HG03442 (cell line): ENCODE data around the gene RANBP10.

ENCODE experiments used
- ATAC-seq: cut with Tn5 transposase; IDR thresholded peaks from one replicate; pipeline ENCODE4 v1.9.1; 2021; ENCODE audit warnings: mild to moderate bottlenecking, moderate library complexity; ENCODE audit not compliant: unreplicated experiment

The RANBP10 gene

GRCh38 chr16:67679935-67680897, 126.1 kb downstream of the RANBP10 start:
- ATAC-seq = no peak

GRCh38 chr16:67678354-67679023, 127.9 kb downstream of the RANBP10 start:
- no peak for ATAC-seq

DNA sequence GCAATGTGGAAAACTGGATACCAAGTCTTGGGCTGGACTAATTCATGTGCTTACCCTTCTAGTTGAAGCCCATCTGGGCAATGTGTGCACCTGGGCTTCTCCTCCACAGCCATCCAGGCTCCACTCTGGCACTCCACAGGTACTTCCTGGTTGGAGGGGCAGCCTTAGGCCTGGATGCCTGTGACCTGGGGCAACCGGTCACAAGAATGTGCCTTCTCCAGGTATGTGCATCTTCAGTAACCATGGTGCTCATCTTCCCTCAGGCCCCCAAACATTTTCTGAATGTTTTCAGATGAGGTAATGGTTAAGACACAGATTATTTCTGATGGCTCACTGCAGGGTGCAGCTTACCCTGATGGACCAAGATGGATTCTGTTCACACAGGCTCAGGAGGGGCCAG, 128.6 kb downstream of the RANBP10 start:
- ATAC-seq = no peak

GRCh38 chr16:67676939-67677338, 129.4 kb downstream of the RANBP10 start:
- ATAC-seq = no peak

DNA sequence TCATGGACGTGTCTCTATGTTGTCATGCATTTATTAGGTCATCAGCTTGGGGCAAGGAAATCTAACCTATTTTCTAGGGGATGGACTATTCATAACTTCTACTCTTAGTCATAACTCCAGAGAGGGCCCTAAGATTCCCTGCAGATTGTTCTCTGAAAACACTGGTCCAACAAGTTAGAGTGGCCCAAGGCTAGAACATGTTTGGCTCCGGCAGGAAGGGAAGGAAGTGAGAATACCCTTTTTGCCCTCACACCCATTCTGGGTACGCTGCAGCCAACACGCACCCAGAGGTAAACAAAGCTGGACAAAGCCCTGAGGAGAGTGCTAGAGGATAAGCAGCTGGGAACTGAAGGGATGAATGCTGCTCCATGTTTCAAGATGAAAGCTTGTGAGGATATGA, 129.8 kb downstream of the RANBP10 start:
- ATAC-seq = no peak

DNA sequence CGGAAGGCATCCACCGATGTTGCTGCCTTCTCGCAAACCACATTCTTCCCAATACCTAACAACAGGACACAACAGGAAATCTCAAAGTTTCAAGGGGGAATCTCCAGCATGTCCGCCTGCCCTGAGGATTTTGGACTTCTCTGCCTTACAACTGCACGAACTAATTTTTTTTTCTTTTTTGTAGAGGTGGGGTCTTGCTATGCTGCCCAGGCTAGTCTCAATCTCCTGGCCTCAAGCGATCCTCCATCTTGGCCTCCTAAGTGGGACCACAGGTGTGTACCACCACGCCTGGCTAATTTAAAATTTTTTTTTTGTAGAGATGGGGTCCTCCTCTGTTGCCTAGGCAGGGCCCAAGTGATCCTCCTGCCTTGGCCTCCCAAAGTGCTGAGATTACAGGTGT, 130.4 kb downstream of the RANBP10 start:
- ATAC-seq = no peak

DNA sequence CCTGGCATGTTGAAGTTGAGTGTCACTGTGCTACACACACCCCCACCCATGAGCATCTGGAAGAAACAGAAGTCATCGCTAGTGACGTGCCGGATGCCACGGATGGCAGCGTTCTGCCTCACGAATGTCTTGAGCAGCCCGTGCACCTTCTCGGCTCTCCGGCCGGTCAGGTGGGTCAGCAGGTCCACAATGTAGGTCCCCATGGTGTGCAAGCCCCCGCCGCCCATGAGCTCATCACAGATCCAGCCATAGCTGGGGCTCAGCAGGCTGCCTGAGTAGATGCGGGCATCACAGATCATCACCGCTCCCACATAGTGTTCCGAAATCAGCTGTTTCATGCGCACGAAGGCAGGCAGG, 130.8 kb downstream of the RANBP10 start:
- ATAC-seq = no peak

DNA sequence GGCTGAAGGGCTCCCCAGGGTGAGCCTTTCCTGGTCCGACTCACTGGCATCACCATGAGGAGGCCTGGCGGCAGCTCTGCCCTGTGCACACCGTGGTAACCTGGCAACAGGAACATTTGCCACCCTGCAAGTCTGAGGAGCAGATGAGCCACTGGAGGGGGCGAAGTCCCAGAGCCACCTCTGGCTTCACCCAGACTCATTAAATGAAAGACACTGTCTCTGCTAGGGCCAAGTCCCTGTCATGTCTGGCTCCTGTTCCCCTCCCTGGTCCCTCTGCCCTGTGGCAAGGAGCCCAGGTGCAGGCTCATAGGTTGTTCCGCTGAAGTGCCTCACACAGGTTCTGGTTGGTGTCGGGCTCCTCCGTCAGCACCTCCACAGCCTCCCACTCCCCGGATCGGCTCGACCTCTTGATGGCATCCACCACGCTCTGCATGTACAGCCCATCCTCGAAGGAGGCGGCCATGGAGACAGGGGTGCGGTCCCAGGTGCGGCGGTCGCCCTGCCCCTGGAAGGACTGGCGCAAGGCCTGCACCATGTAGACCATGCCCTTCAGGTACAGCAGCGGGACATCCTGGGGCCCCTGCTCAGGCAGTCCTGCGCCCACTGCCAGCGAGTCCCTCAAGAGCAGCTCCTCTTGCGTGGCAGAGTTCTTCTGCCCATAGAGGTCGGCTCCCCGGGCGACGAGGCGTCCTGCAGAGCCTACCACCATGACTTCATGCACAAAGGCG, 131.3 kb downstream of the RANBP10 start:
- no peak for ATAC-seq

GRCh38 chr16:67673712-67674580, 132.4 kb downstream of the RANBP10 start:
- no peak for ATAC-seq
